ENCODE results near the gene RAC3. TPM values are rescaled to one million over a fixed set of nuclear protein-coding genes. Genes with fewer than 3 reads are reported as not detected.
"Not testable (repeated sequence)": the region's sequence is repeated elsewhere in the genome, so short reads cannot be mapped to it uniquely, and the experiment has no call there.

The RAC3 gene
- total RNA-seq, 2 experiments from 2014 or later, result 9.6 to 10.6 TPM

DNA sequence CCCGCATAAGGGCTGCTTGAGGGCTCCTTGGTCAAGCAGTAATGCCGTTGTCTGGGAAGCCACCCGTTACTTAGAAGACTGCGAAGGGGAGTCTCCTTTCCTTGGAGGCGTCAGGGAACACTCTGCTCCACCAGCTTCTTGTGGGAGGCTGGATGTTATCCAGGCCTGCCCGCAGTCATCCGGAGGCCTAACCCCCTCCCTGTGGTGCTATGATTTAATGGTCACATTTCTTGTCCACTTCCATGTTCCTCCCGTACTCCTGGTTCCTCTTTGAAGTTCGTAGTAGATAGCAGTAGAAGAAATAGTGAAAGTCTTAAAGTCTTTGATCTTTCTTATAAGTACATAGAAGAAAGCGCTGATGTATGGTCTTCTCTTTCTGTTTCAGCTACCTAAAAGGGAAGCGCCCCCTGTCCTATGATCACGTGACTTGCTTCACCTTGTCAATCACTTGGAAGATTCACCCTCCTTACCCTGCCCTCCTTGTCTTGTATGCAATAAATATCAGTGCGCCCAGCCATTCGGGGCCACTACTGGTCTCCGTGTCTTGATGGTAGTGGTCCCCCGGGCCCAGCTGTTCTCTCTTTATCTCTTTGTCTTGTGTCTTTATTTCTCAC is 7.4 kb downstream of the RAC3 start:
- H3K9me3 Mint-ChIP-seq (ENCODE audit: low read depth); DNase-seq; H3K4me3 Mint-ChIP-seq; H3K27ac Mint-ChIP-seq; H3K36me3 Mint-ChIP-seq (ENCODE audit: low read depth); H3K27me3 Mint-ChIP-seq; POLR2A ChIA-PET; ATAC-seq: not testable (repeated sequence)
- CTCF ChIA-PET, result interaction anchor here (0.6 kb wide), 1 partner anchor 21 kb away, joined by 3 read pairs; no protein-coding TSS in a partner anchor
- intact Hi-C loops (cut with DNase I, micrococcal nuclease), result loop anchor here in 1 of 2 experiments (10.0 kb wide), 1 partner anchor 286 kb away; no protein-coding TSS in a partner anchor
- H3K4me1 Mint-ChIP-seq, result peaks cover 23% of the 10 kb centered on the region

DNA sequence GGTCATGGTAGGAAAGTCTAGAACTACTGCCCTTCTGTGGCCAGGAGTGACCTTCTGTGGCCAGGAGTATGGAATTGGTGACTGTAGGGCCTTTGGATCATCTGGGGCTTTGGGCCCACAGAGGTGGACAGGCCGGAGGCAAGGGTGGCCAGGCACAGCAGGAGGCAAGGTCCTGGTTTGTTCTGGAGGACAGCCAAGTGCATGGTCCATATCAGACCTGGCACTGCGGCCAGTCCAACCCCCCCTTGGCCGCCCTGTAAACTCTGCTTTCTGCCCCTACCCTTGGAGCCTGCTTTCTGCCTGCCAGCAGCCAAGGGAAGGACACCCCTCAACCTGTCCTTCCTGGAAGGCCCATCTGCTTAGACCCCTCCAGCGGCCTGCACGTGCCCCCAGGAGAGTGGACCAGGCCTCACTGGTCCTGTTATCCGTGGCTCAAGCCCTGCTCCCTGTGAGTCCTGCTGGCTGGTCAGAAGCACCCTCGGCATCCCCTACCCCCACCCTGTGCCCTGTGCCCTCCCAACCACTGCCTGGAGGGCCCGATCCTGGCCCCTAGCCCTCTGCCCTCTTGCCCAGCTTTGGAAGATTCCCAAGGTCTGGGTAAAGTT is 8.3 kb downstream of the RAC3 start:
- POLR2A ChIA-PET, result no interaction called here
- intact Hi-C loops (cut with DNase I, micrococcal nuclease), result loop anchor here in 1 of 2 experiments (10.0 kb wide), 1 partner anchor 285 kb away; no protein-coding TSS in a partner anchor
- no peak overlapping the region for H3K4me3 Mint-ChIP-seq
- no peaks in the 10 kb centered on the region for H3K27me3 Mint-ChIP-seq
- peaks cover 23% of the 10 kb centered on the region for H3K4me1 Mint-ChIP-seq
- no peak overlapping the region for H3K27ac Mint-ChIP-seq
- ATAC-seq (no peak), DNase-seq (no peak)
- CTCF ChIA-PET, result interaction anchor here (1.3 to 1.8 kb wide), 2 partner anchors 9 to 80 kb away, joined by 3 to 9 read pairs; no protein-coding TSS in a partner anchor
- H3K36me3 Mint-ChIP-seq (ENCODE audit: low read depth), result peaks cover 7% of the 10 kb centered on the region
- no peaks in the 10 kb centered on the region for H3K9me3 Mint-ChIP-seq (ENCODE audit: low read depth)

GRCh38 chr17:82041144-82041814 is 9.8 kb downstream of the RAC3 start:
- no peak for ATAC-seq
- Mint-ChIP-seq H3K9me3 (ENCODE audit: low read depth) (no peaks in the 10 kb centered on the region), H3K36me3 (ENCODE audit: low read depth) (no peaks in the 10 kb centered on the region), H3K4me3 (no peak overlapping the region), H3K4me1 (peaks cover 12% of the 10 kb centered on the region), H3K27me3 (no peaks in the 10 kb centered on the region), H3K27ac (peak overlapping the region; percentile 15)
- ChIA-PET POLR2A (no interaction called here), CTCF (interaction anchor here (0.9 to 1.8 kb wide), 3 partner anchors 11 to 101 kb away, joined by 3 to 9 read pairs (median 3); no protein-coding TSS in a partner anchor)
- intact Hi-C loops (cut with DNase I, micrococcal nuclease), result no loop called here
- no peak for DNase-seq

DNA sequence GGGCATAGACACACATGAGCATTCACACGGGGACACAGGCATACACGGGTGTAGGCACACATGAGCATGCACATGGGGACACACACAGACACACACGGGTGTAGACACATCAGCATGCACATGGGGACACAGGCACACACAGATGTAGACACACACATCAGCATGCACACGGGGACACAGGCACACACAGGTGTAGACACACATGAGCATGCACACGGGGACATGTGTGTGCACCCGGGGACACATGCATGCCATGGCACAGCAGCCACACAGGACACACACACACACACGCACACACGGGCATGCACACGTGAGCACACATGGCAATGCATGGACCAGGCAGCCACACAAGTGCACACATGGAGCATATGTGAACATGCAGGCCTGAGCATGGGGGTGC is 11.2 kb downstream of the RAC3 start:
- Mint-ChIP-seq H3K9me3 (ENCODE audit: low read depth) (no peaks in the 10 kb centered on the region), H3K4me1 (peaks cover 12% of the 10 kb centered on the region), H3K4me3 (no peak overlapping the region), H3K27ac (no peak overlapping the region), H3K27me3 (no peaks in the 10 kb centered on the region), H3K36me3 (ENCODE audit: low read depth) (peaks cover 4% of the 10 kb centered on the region)
- DNase-seq (no peak), ATAC-seq (no peak)
- ChIA-PET POLR2A (interaction anchor here (0.5 kb wide), 1 partner anchor 78 kb away, joined by 5 read pairs; no protein-coding TSS in a partner anchor), CTCF (no interaction called here)
- intact Hi-C loops (cut with DNase I, micrococcal nuclease), result no loop called here

DNA sequence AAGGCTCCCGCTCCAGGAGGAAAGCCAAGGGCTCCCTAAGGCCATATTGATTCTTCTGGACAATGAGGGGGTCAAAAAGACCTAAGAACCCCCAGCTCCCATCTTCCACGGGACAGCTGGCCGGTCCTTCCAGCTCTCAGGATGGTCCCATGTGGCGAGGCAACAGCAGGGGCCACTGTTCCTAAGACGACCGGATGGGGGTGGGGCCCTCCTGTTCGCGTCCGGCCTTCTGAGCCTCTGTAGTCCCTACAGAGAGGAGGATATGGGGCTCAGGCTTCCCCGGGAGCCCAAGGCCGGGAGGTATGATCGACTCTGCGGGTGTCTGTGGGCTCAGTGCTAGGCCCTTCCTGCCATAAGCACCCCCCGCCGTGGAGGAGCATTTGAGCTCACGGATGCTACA is 12.0 kb downstream of the RAC3 start:
- Mint-ChIP-seq H3K27me3 (no peaks in the 10 kb centered on the region), H3K4me1 (peaks cover 8% of the 10 kb centered on the region), H3K4me3 (no peak overlapping the region), H3K9me3 (ENCODE audit: low read depth) (no peaks in the 10 kb centered on the region), H3K36me3 (ENCODE audit: low read depth) (peaks cover 6% of the 10 kb centered on the region), H3K27ac (no peak overlapping the region)
- DNase-seq (no peak), ATAC-seq (no peak)
- intact Hi-C loops (cut with DNase I, micrococcal nuclease), result no loop called here
- ChIA-PET POLR2A (no interaction called here), CTCF (no interaction called here)

DNA sequence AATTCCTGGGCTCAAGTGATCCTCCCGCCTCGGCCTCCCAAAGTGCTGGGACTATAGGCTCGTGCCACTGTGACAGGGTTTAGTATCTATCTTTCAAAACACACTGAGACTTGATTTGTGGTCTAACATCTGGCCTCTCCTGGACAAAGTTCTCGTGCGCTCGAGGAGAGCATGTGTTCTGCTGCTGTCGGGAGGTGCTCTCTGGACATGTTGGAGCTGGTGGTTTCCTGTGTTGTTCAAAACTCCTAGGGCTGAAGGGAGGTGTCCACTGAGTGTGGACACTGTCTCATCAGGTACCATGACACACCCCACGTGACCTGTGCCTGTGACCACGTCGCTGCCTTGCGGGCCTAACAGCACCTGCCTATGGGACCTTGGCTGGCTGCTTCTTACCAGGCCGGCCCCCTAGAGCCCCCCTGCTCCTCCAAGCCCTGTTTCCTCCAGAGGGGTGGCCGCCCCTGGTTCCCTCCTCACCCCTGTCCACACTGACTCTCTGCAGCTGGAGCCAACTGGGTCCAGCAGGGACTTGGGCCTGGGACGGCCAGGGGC is 14.5 kb downstream of the RAC3 start:
- CTCF ChIA-PET, result no interaction called here
- H3K4me3 Mint-ChIP-seq, result no peak overlapping the region
- POLR2A ChIA-PET, result no interaction called here
- intact Hi-C loops (cut with DNase I, micrococcal nuclease), result no loop called here
- ATAC-seq, result no peak
- H3K36me3 Mint-ChIP-seq (ENCODE audit: low read depth), result peaks cover 6% of the 10 kb centered on the region
- no peaks in the 10 kb centered on the region for H3K27me3 Mint-ChIP-seq
- no peaks in the 10 kb centered on the region for H3K9me3 Mint-ChIP-seq (ENCODE audit: low read depth)
- no peak overlapping the region for H3K27ac Mint-ChIP-seq
- DNase-seq, result no peak
- H3K4me1 Mint-ChIP-seq, result peaks cover 8% of the 10 kb centered on the region

DNA sequence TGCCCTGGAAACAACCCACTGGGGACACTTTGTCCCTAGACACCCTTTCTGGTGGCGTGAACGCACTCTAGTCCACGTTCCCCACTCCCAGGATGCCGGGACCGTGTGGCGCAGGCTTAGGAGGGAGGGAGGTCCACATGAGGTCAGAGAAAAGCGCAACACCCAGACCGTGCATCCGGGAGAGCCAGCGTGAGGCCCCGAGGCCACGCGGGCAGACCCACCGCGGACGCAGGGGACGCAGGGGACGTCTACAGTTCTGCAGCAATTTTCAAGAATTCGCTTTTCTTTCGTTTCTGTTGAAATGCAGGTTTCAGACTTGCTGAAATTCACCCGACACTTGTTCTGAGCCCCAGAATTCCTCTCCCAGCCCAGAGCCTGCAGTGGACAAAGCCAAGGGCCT is 15.4 kb downstream of the RAC3 start:
- Mint-ChIP-seq H3K27ac (no peak overlapping the region), H3K9me3 (ENCODE audit: low read depth) (no peaks in the 10 kb centered on the region), H3K36me3 (ENCODE audit: low read depth) (peaks cover 6% of the 10 kb centered on the region), H3K4me3 (no peak overlapping the region), H3K4me1 (peaks cover 8% of the 10 kb centered on the region), H3K27me3 (no peaks in the 10 kb centered on the region)
- DNase-seq (no peak), ATAC-seq (no peak)
- intact Hi-C loops (cut with DNase I, micrococcal nuclease), result no loop called here
- POLR2A ChIA-PET, result no interaction called here
- CTCF ChIA-PET, result no interaction called here

GRCh38 chr17:82047379-82047778 is 15.9 kb downstream of the RAC3 start:
- peaks cover 6% of the 10 kb centered on the region for H3K36me3 Mint-ChIP-seq (ENCODE audit: low read depth)
- peaks cover 8% of the 10 kb centered on the region for H3K4me1 Mint-ChIP-seq
- DNase-seq (no peak), ATAC-seq (no peak)
- no peak overlapping the region for H3K4me3 Mint-ChIP-seq
- ChIA-PET CTCF (no interaction called here), POLR2A (no interaction called here)
- no peaks in the 10 kb centered on the region for H3K9me3 Mint-ChIP-seq (ENCODE audit: low read depth)
- H3K27ac Mint-ChIP-seq, result no peak overlapping the region
- no peaks in the 10 kb centered on the region for H3K27me3 Mint-ChIP-seq
- intact Hi-C loops (cut with DNase I, micrococcal nuclease), result no loop called here

- Mint-ChIP-seq H3K4me3 (no peak overlapping the region), H3K4me1 (peaks cover 13% of the 10 kb centered on the region), H3K27ac (no peak overlapping the region), H3K9me3 (ENCODE audit: low read depth) (no peaks in the 10 kb centered on the region), H3K27me3 (no peaks in the 10 kb centered on the region), H3K36me3 (ENCODE audit: low read depth) (peaks cover 6% of the 10 kb centered on the region)
- ATAC-seq, result no peak
- ChIA-PET CTCF (no interaction called here), POLR2A (no interaction called here)
- DNase-seq, result no peak
- intact Hi-C loops (cut with DNase I, micrococcal nuclease), result no loop called here
Observed at GRCh38 chr17:82047914-82048570, 16.6 kb downstream of the RAC3 start.

GRCh38 chr17:82048571-82048971 is 17.1 kb downstream of the RAC3 start:
- CTCF ChIA-PET, result interaction anchor here (0.5 kb wide), 1 partner anchor 11 kb away, joined by 3 read pairs; the partner anchor contains the start of gene DCXR
- POLR2A ChIA-PET, result no interaction called here
- no peak overlapping the region for H3K4me3 Mint-ChIP-seq
- no peak overlapping the region for H3K27ac Mint-ChIP-seq
- H3K36me3 Mint-ChIP-seq (ENCODE audit: low read depth), result peaks cover 9% of the 10 kb centered on the region
- no peak for DNase-seq
- H3K9me3 Mint-ChIP-seq (ENCODE audit: low read depth), result no peaks in the 10 kb centered on the region
- intact Hi-C loops (cut with DNase I, micrococcal nuclease), result no loop called here
- ATAC-seq, result no peak
- H3K27me3 Mint-ChIP-seq, result no peaks in the 10 kb centered on the region
- peaks cover 18% of the 10 kb centered on the region for H3K4me1 Mint-ChIP-seq

- Mint-ChIP-seq H3K27me3 (no peaks in the 10 kb centered on the region), H3K36me3 (ENCODE audit: low read depth) (peaks cover 9% of the 10 kb centered on the region), H3K4me1 (peaks cover 21% of the 10 kb centered on the region), H3K27ac (no peak overlapping the region), H3K9me3 (ENCODE audit: low read depth) (no peaks in the 10 kb centered on the region), H3K4me3 (no peak overlapping the region)
- no peak for ATAC-seq
- intact Hi-C loops (cut with DNase I, micrococcal nuclease), result no loop called here
- CTCF ChIA-PET, result interaction anchor here (0.5 to 0.9 kb wide), 2 partner anchors 11 to 19 kb away, joined by 3 read pairs; partner anchors contain the start of gene DCXR
- POLR2A ChIA-PET, result no interaction called here
- no peak for DNase-seq
Observed at GRCh38 chr17:82049106-82049505, 17.6 kb downstream of the RAC3 start.

Measured in activated CD4-positive, alpha-beta T cell treated with anti-CD3 and anti-CD28 coated beads for 36 hours (primary cell).